ENCODE measurements around the gene ATP2B3. TPM values are rescaled to one million over a fixed set of nuclear protein-coding genes. Genes with fewer than 3 reads are reported as not detected.

Gene ATP2B3
- total and polyA plus RNA-seq, 2 donors (not counting 3 experiments of a cell fraction or from before 2014, with no cell fraction given), result 0.01 to 0.07 TPM

DNA sequence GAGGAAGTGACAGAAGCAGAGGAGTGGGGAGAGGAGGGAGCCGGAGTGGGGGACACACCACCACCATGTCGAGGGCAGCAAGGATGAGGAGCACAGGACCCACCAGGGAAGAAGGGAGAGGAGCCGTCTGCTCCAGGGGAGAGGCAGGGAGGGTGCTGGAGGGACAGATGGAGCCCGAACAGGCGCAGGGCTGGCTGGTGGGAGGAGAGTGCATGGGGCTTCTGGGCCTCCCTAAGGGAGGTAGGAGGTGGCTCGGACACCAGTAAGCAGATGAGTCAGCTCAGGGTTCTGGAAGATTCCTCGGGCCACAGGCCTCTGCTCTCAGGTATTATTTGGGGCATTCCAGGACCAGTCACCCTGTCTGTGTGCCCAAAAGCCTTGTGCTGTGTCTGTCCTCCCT lies 29.8 kb downstream of the ATP2B3 start:
- H3K9me3 ChIP-seq (replicated peaks; ENCODE audit: control insufficient read depth, insufficient read depth, low read length), result no peaks in the 10 kb centered on the region
- no TSS peak for BruUV-seq (replicated peaks)
- H3K79me2 ChIP-seq (ENCODE audit: control insufficient read depth, insufficient read depth, low read length), result no peaks in the 10 kb centered on the region
- no peak overlapping the region for H2AFZ ChIP-seq (ENCODE audit: low read depth, low read length)
- CTCF ChIA-PET, result interaction anchor here (1.3 kb wide), 1 partner anchor 114 kb away, joined by 3 read pairs; no protein-coding TSS in a partner anchor
- dilution Hi-C loops (cut with MboI; ENCODE audit: extremely low pct_ligation_motif_present, low sequenced_read_pairs), result no loop called here
- no peaks in the 10 kb centered on the region for H3K9me1 ChIP-seq (replicated peaks; ENCODE audit: control insufficient read depth, extremely low read depth, insufficient read depth, low read length)
- H3K4me1 ChIP-seq (ENCODE audit: control insufficient read depth, extremely low read depth, insufficient read depth, low read length), result no peaks in the 10 kb centered on the region
- TF ChIP-seq MAX (IDR thresholded peaks at IDR 0.05; ENCODE audit: insufficient read depth, insufficient read length) (no peak), POLR2A (IDR thresholded peaks at IDR 0.05; ENCODE audit: low read depth, low read length) (no peak), FOS (IDR thresholded peaks at IDR 0.05; ENCODE audit: borderline replicate concordance, insufficient read depth, low read length) (no peak), POLR2AphosphoS5 (IDR thresholded peaks at IDR 0.05; ENCODE audit: insufficient read depth, low read depth, low read length) (no peak), JUN (IDR thresholded peaks at IDR 0.05; ENCODE audit: borderline replicate concordance, insufficient read depth, insufficient read length, low read depth) (no peak), MYC (IDR thresholded peaks at IDR 0.05; ENCODE audit: low read depth, low read length) (no peak), EZH2 (IDR thresholded peaks at IDR 0.05; ENCODE audit: borderline replicate concordance, low read depth, low read length, severe bottlenecking) (no peak), GATA2 (IDR thresholded peaks at IDR 0.05; ENCODE audit: insufficient read depth, insufficient read length, low read depth, low read length) (no peak)
- TF ChIP-seq, protein P1, sequence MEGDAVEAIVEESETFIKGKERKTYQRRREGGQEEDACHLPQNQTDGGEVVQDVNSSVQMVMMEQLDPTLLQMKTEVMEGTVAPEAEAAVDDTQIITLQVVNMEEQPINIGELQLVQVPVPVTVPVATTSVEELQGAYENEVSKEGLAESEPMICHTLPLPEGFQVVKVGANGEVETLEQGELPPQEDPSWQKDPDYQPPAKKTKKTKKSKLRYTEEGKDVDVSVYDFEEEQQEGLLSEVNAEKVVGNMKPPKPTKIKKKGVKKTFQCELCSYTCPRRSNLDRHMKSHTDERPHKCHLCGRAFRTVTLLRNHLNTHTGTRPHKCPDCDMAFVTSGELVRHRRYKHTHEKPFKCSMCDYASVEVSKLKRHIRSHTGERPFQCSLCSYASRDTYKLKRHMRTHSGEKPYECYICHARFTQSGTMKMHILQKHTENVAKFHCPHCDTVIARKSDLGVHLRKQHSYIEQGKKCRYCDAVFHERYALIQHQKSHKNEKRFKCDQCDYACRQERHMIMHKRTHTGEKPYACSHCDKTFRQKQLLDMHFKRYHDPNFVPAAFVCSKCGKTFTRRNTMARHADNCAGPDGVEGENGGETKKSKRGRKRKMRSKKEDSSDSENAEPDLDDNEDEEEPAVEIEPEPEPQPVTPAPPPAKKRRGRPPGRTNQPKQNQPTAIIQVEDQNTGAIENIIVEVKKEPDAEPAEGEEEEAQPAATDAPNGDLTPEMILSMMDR (IDR thresholded peaks at IDR 0.05; ENCODE audit: extremely low read depth in 1 of 2, insufficient read depth in 1 of 2, low read depth in 1 of 2, low read length in 2 of 2), result no peak
- H3K27ac ChIP-seq (ENCODE audit: insufficient read depth, low read depth, low read length), result no peak overlapping the region
- intact Hi-C loops (cut with micrococcal nuclease), result no loop called here
- no peaks in the 10 kb centered on the region for H3K36me3 ChIP-seq (ENCODE audit: control insufficient read depth in 2 of 2, extremely low read depth in 1 of 2, insufficient read depth in 2 of 2, low read length in 2 of 2)
- FAIRE-seq (no peak), DNase-seq (ENCODE audit: low read depth, low spot score) (no peak)
- H3K4me2 ChIP-seq (ENCODE audit: insufficient read depth, low read length), result no peak overlapping the region
- no peak overlapping the region for H3K4me3 ChIP-seq (replicated peaks in 1 of 3; ENCODE audit: insufficient read depth in 1 of 3, low read depth in 1 of 3, low read length in 3 of 3)
- no peaks in the 10 kb centered on the region for H3K27me3 ChIP-seq (ENCODE audit: control insufficient read depth in 2 of 2, insufficient read depth in 2 of 2, low read length in 2 of 2)
- H4K20me1 ChIP-seq (replicated peaks; ENCODE audit: control insufficient read depth, extremely low read depth, insufficient read depth, low read length), result no peaks in the 10 kb centered on the region
- POLR2A ChIA-PET, result no interaction called here
- H3K9ac ChIP-seq (replicated peaks; ENCODE audit: extremely low read depth, insufficient read depth, low read length), result no peak overlapping the region
